MCF 10A (cell line): ENCODE results near the gene MAP7. TPM values are rescaled to one million over a fixed set of nuclear protein-coding genes. Genes with fewer than 3 reads are reported as not detected.

Source experiments
- BruUV-seq: library from RNA; stranded (reverse); fragments of 400-500 nt; replicated peaks from 2 replicates; lab custom pipeline; 2021; lab: Mats Ljungman, UMichigan
- CTCF ChIA-PET: fragments of 300-600 bp; sonication (Branson Sonifier 250); formaldehyde crosslinking; extraction: SDS; loops from one replicate; lab custom pipeline; 2021; ENCODE audit warnings: antibody characterized with exemption, inconsistent platforms; lab: Yijun Ruan, JAX
- POLR2A ChIA-PET: fragments of 300-600, 350-650 bp; sonication (Branson Sonifier 250); formaldehyde crosslinking; extraction: SDS; loops from one replicate; lab custom pipeline; 2020; ENCODE audit warnings: antibody characterized with exemption, inconsistent platforms; lab: Yijun Ruan, JAX
- DNase-seq: peaks from one replicate; pipeline ENCODE4 v3.0.0-alpha.2; 2018; ENCODE audit not compliant: unreplicated experiment
- H3K27ac Mint-ChIP-seq: one replicate; pipeline ENCODE4 v1.8.0; 2022; ENCODE audit warnings: mild to moderate bottlenecking, low read depth, mixed read lengths; ENCODE audit not compliant: unreplicated experiment
- H3K27me3 Mint-ChIP-seq: one replicate; pipeline ENCODE4 v1.8.0; 2022; ENCODE audit warnings: mixed read lengths; ENCODE audit not compliant: insufficient read depth, unreplicated experiment
- H3K36me3 Mint-ChIP-seq: one replicate; pipeline ENCODE4 v1.8.0; 2022; ENCODE audit warnings: mild to moderate bottlenecking, moderate library complexity, mixed read lengths; ENCODE audit not compliant: insufficient read depth, unreplicated experiment
- H3K4me1 Mint-ChIP-seq: one replicate; pipeline ENCODE4 v1.8.0; 2022; ENCODE audit warnings: mixed read lengths; ENCODE audit not compliant: insufficient read depth, unreplicated experiment
- H3K4me3 Mint-ChIP-seq: one replicate; pipeline ENCODE4 v1.8.0; 2022; ENCODE audit warnings: mild to moderate bottlenecking, moderate library complexity, mixed read lengths; ENCODE audit not compliant: unreplicated experiment
- H3K9me3 Mint-ChIP-seq: one replicate; pipeline ENCODE4 v1.8.0; 2022; ENCODE audit warnings: mixed read lengths; ENCODE audit not compliant: unreplicated experiment
- intact Hi-C: fragments of 100-400 bp; cut with micrococcal nuclease; formaldehyde crosslinking; loops from 2 replicates; pipeline ENCODE4 v1.14.1; 2022
- total RNA-seq: library from RNA; stranded (reverse); gene quantifications from 2 replicates; pipeline ENCODE4 v1.2.3, GENCODE V29; 2022
- TF ChIP-seq, protein P1 (sequence below): fragments of 200-600 bp; IDR thresholded peaks from one replicate; pipeline ENCODE4 v1.8.0; 2022; ENCODE audit warnings: antibody characterized with exemption, mild to moderate bottlenecking; ENCODE audit not compliant: unreplicated experiment

MAP7 gene
- total RNA-seq, 1 experiment from 2014 or later = 17.2 TPM

GRCh38 chr6:136549300-136550044 lies 750 bp downstream of the MAP7 start:
- Mint-ChIP-seq H3K36me3 (peaks cover 6% of the 10 kb centered on the region), H3K27me3 (no peaks in the 10 kb centered on the region), H3K4me3 (peak overlapping the region; percentile 72), H3K27ac (peak overlapping the region; percentile 57), H3K4me1 (peaks cover 8% of the 10 kb centered on the region), H3K9me3 (no peaks in the 10 kb centered on the region)
- CTCF ChIA-PET = interaction anchor here (0.6 to 2.3 kb wide), 29 partner anchors 7 to 1092 kb away, joined by 3 to 11 read pairs (median 4); partner anchors contain the start of genes BCLAF1 and MTFR2
- BruUV-seq = no TSS peak
- POLR2A ChIA-PET = interaction anchor here (0.6 to 4.8 kb wide), 17 partner anchors 8 to 306 kb away, joined by 3 to 46 read pairs (median 4); partner anchors contain the start of genes BCLAF1, MAP3K5 and MTFR2
- TF ChIP-seq, protein P1, sequence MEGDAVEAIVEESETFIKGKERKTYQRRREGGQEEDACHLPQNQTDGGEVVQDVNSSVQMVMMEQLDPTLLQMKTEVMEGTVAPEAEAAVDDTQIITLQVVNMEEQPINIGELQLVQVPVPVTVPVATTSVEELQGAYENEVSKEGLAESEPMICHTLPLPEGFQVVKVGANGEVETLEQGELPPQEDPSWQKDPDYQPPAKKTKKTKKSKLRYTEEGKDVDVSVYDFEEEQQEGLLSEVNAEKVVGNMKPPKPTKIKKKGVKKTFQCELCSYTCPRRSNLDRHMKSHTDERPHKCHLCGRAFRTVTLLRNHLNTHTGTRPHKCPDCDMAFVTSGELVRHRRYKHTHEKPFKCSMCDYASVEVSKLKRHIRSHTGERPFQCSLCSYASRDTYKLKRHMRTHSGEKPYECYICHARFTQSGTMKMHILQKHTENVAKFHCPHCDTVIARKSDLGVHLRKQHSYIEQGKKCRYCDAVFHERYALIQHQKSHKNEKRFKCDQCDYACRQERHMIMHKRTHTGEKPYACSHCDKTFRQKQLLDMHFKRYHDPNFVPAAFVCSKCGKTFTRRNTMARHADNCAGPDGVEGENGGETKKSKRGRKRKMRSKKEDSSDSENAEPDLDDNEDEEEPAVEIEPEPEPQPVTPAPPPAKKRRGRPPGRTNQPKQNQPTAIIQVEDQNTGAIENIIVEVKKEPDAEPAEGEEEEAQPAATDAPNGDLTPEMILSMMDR = no peak
- peak; percentile 43 for DNase-seq
- intact Hi-C loops = loop anchor here (1.0 to 2.0 kb wide), 5 partner anchors 244 to 1099 kb away; partner anchors contain the start of genes BCLAF1 and MTFR2

GRCh38 chr6:136548582-136549299 lies 1.5 kb downstream of the MAP7 start:
- DNase-seq = peak; percentile 8
- intact Hi-C loops = loop anchor here (2.0 kb wide), 1 partner anchor 1042 kb away; no protein-coding TSS in a partner anchor
- TF ChIP-seq, protein P1 = no peak
- ChIA-PET POLR2A (interaction anchor here (0.7 to 4.8 kb wide), 10 partner anchors 23 to 305 kb away, joined by 3 to 46 read pairs (median 4); partner anchors contain the start of genes BCLAF1, MAP3K5 and MTFR2), CTCF (interaction anchor here (0.6 to 2.3 kb wide), 13 partner anchors 9 to 300 kb away, joined by 3 to 11 read pairs (median 4); no protein-coding TSS in a partner anchor)
- peak overlapping the region; percentile 72 for H3K4me3 Mint-ChIP-seq
- peaks cover 8% of the 10 kb centered on the region for H3K4me1 Mint-ChIP-seq
- peak overlapping the region; percentile 57 for H3K27ac Mint-ChIP-seq
- no TSS peak for BruUV-seq
- no peaks in the 10 kb centered on the region for H3K27me3 Mint-ChIP-seq
- peaks cover 6% of the 10 kb centered on the region for H3K36me3 Mint-ChIP-seq
- no peaks in the 10 kb centered on the region for H3K9me3 Mint-ChIP-seq

- Mint-ChIP-seq H3K27ac (no peak overlapping the region), H3K36me3 (peaks cover 6% of the 10 kb centered on the region), H3K4me1 (peaks cover 8% of the 10 kb centered on the region), H3K27me3 (no peaks in the 10 kb centered on the region), H3K9me3 (no peaks in the 10 kb centered on the region), H3K4me3 (no peak overlapping the region)
- POLR2A ChIA-PET = interaction anchor here (0.6 to 3.2 kb wide), 6 partner anchors 120 to 1178 kb away, joined by 3 to 24 read pairs (median 3); partner anchors contain the start of gene BCLAF1
- TF ChIP-seq, protein P1 = no peak
- CTCF ChIA-PET = interaction anchor here (0.6 to 1.8 kb wide), 17 partner anchors 19 to 1052 kb away, joined by 3 to 15 read pairs (median 5); no protein-coding TSS in a partner anchor
- intact Hi-C loops = loop anchor here (1.0 to 2.0 kb wide), 3 partner anchors 169 to 1041 kb away; no protein-coding TSS in a partner anchor
- no peak for DNase-seq
- no TSS peak for BruUV-seq
These were observed 2.4 kb downstream of the MAP7 start for GRCh38 chr6:136547871-136548270.
